GM12878 (cell line): ENCODE data around the gene COL23A1.

Experiments
- IKZF1 ChIP-seq: fragments of 450-650 bp; conservative IDR thresholded peaks from 2 replicates; pipeline ENCODE4 v1.6.1; 2017; ENCODE audit warnings: antibody characterized with exemption, mild to moderate bottlenecking
- POLR2A ChIP-seq: IDR thresholded peaks from 2 replicates; pipeline ENCODE4 v1.6.1; 2011; ENCODE audit warnings: low read depth, mild to moderate bottlenecking, low read length
- RAD51 ChIP-seq: fragments of 450-650 bp; IDR thresholded peaks from 2 replicates; pipeline ENCODE4 v1.6.1; 2016; ENCODE audit warnings: moderate library complexity, mild to moderate bottlenecking, inconsistent platforms
- ZNF274 ChIP-seq: IDR thresholded peaks from one replicate; pipeline ENCODE4 v1.8.0; 2011; ENCODE audit not compliant: insufficient read length, insufficient read depth

- TF ChIP-seq ZNF274 = no peak
- TF ChIP-seq RAD51 = no peak
- no peak for TF ChIP-seq IKZF1
- TF ChIP-seq POLR2A = no peak
These were observed 218.7 kb downstream of the COL23A1 start for GRCh38 chr5:178371362-178372111.
